HL-60 (cell line): ENCODE results near the gene OR2T8.

ENCODE experiments used
- GABPA ChIP-seq: IDR thresholded peaks from 2 replicates; pipeline ENCODE4 v1.6.1; 2012; ENCODE audit warnings: low read depth
- POLR2AphosphoS5 ChIP-seq: IDR thresholded peaks from 2 replicates; pipeline ENCODE4 v1.6.1; 2012; ENCODE audit warnings: low read depth
- REST ChIP-seq: IDR thresholded peaks from 2 replicates; pipeline ENCODE4 v1.6.1; 2012; ENCODE audit warnings: low read depth; ENCODE audit not compliant: insufficient replicate concordance
- SPI1 ChIP-seq: IDR thresholded peaks from 2 replicates; pipeline ENCODE4 v1.6.1; 2012; ENCODE audit warnings: low read depth, mild to moderate bottlenecking, borderline replicate concordance
- TF ChIP-seq, protein P1 (sequence below): IDR thresholded peaks from one replicate; pipeline ENCODE4 v1.5.1; 2011; ENCODE audit warnings: low read length, control low read depth, inconsistent platforms; ENCODE audit not compliant: insufficient read depth

DNA sequence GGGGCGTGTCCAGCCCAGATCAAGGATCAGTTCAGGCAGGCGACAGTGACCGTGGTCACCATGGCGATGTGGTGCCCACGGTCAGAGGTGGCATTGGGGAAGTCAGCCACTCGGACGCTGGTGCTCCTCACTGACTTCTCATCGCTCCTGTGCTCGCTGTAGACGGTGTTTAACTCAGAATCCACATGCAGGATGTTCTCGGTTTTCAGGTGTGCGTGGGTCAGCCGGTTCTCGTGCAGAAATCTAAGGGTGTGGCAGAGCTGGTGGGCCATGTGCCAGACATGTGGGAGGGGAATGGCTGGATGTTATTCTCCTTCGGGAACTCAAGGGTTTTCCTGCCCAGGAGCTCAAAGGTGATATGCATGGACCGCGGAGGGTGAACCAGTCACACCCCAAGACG, 16.4 kb downstream of the OR2T8 start:
- no peak for TF ChIP-seq POLR2AphosphoS5
- TF ChIP-seq, protein P1, sequence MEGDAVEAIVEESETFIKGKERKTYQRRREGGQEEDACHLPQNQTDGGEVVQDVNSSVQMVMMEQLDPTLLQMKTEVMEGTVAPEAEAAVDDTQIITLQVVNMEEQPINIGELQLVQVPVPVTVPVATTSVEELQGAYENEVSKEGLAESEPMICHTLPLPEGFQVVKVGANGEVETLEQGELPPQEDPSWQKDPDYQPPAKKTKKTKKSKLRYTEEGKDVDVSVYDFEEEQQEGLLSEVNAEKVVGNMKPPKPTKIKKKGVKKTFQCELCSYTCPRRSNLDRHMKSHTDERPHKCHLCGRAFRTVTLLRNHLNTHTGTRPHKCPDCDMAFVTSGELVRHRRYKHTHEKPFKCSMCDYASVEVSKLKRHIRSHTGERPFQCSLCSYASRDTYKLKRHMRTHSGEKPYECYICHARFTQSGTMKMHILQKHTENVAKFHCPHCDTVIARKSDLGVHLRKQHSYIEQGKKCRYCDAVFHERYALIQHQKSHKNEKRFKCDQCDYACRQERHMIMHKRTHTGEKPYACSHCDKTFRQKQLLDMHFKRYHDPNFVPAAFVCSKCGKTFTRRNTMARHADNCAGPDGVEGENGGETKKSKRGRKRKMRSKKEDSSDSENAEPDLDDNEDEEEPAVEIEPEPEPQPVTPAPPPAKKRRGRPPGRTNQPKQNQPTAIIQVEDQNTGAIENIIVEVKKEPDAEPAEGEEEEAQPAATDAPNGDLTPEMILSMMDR: no peak
- no peak for TF ChIP-seq SPI1
- TF ChIP-seq REST: no peak
- TF ChIP-seq GABPA: no peak
